B cell (primary cell): ENCODE data around the gene DNAH2. TPM values are rescaled to one million over a fixed set of nuclear protein-coding genes. Genes with fewer than 3 reads are reported as not detected.

Experiments
- ATAC-seq: fragments of 200-7000 bp; cut with Tn5 transposase; one replicate; pipeline ENCODE4 v1.10.0; 2021; ENCODE audit warnings: low read depth, mild to moderate bottlenecking, moderate number of reproducible peaks, moderate library complexity
- CTCF ChIA-PET: fragments of 350-600 bp; sonication (Branson Sonifier 250); formaldehyde crosslinking; loops from one replicate; lab custom pipeline; 2021; ENCODE audit warnings: antibody characterized with exemption, inconsistent platforms; lab: Charles Lee
- POLR2A ChIA-PET: fragments of 350-600 bp; sonication (Branson Sonifier 250); formaldehyde crosslinking; loops from one replicate; lab custom pipeline; 2021; ENCODE audit warnings: antibody characterized with exemption; lab: Charles Lee
- DNase-seq: peaks from one replicate; pipeline ENCODE4 v3.0.0; 2013
- H2AFZ ChIP-seq: 2 replicates; pipeline ENCODE4 v1.6.1; 2012; ENCODE audit warnings: mild to moderate bottlenecking, low read depth, low read length; ENCODE audit not compliant: insufficient read depth, poor library complexity, severe bottlenecking
- H3K27ac ChIP-seq, 2 donors: 1 replicate in 1 of 2; 2 replicates in 1 of 2; pipeline ENCODE4 v1.5.1; 2012 to 2013; ENCODE audit warnings: low read length in 2 of 2, mild to moderate bottlenecking in 2 of 2, moderate library complexity in 1 of 2
- H3K27me3 ChIP-seq, 4 experiments: fragments of 200-600 bp in 1 of 4; sonication (generic) in 1 of 4; replicated peaks in 1 of 4; 1 replicate in 2 of 4; 2 replicates in 2 of 4; pipeline versions ENCODE4 v1.6.1 to v1.7.0; 2013 to 2016; ENCODE audit warnings: low read length in 3 of 4, mild to moderate bottlenecking in 2 of 4, mixed read lengths in 1 of 4, moderate library complexity in 1 of 4; ENCODE audit not compliant: insufficient read depth in 4 of 4, control insufficient read depth in 3 of 4; ENCODE audit errors: control extremely low read depth in 1 of 4
- H3K36me3 ChIP-seq, 2 experiments: replicated peaks in 1 of 2; 1 replicate in 1 of 2; 2 replicates in 1 of 2; pipeline versions ENCODE4 v1.6.1 to v1.7.1; 2013; ENCODE audit warnings: low read length in 1 of 2; ENCODE audit not compliant: insufficient read depth in 2 of 2, control insufficient read depth in 1 of 2; ENCODE audit errors: control extremely low read depth in 1 of 2, extremely low read depth in 1 of 2
- H3K4me1 ChIP-seq, 2 donors: fragments of 200-600 bp in 1 of 2; sonication (generic) in 1 of 2; 1 replicate in 1 of 2; 2 replicates in 1 of 2; pipeline versions ENCODE4 v1.5.1 to v1.6.1; 2013 to 2017; ENCODE audit warnings: low read length in 2 of 2; ENCODE audit not compliant: control insufficient read depth in 2 of 2, insufficient read depth in 2 of 2
- H3K4me2 ChIP-seq: replicated peaks from 2 replicates; pipeline ENCODE3; 2012; ENCODE audit warnings: mild to moderate bottlenecking, low read depth, low read length; ENCODE audit not compliant: poor library complexity, severe bottlenecking
- H3K4me3 ChIP-seq, 5 experiments: fragments of 200-600 bp in 1 of 5; sonication (generic) in 1 of 5; 1 replicate in 3 of 5; 2 replicates in 2 of 5; pipeline versions ENCODE4 v1.5.1 to v1.7.0; 2011 to 2016; ENCODE audit warnings: low read length in 4 of 5, mild to moderate bottlenecking in 4 of 5, low read depth in 2 of 5, control low read depth in 1 of 5, moderate library complexity in 1 of 5; ENCODE audit not compliant: insufficient read depth in 1 of 5; ENCODE audit errors: control extremely low read depth in 1 of 5, extremely low read depth in 1 of 5
- H3K79me2 ChIP-seq: fragments of 200-600 bp; sonication (generic); one replicate; pipeline ENCODE4 v1.6.0; 2016; ENCODE audit warnings: low read length; ENCODE audit not compliant: control insufficient read depth, insufficient read depth
- H3K9ac ChIP-seq: fragments of 200-600 bp; sonication (generic); 2 replicates; pipeline ENCODE4 v1.6.1; 2017; ENCODE audit warnings: mild to moderate bottlenecking, low read length, moderate library complexity
- H3K9me3 ChIP-seq, 3 donors: one replicate each; pipeline versions ENCODE4 v1.6.1 to v1.7.1; 2013; ENCODE audit warnings: low read length in 2 of 3; ENCODE audit not compliant: control insufficient read depth in 2 of 3, insufficient read depth in 1 of 3; ENCODE audit errors: control extremely low read depth in 1 of 3
- H4K20me1 ChIP-seq: 2 replicates; pipeline ENCODE4 v1.6.0; 2012; ENCODE audit warnings: mild to moderate bottlenecking, low read length; ENCODE audit not compliant: insufficient read depth, control insufficient read depth, poor library complexity, severe bottlenecking
- H3K27ac Mint-ChIP-seq: one replicate; pipeline ENCODE4 v1.8.0; 2021; ENCODE audit warnings: mixed read lengths
- H3K27me3 Mint-ChIP-seq: one replicate; pipeline ENCODE4 v1.8.0; 2021; ENCODE audit warnings: mixed read lengths
- H3K4me1 Mint-ChIP-seq: one replicate; pipeline ENCODE4 v1.8.0; 2021; ENCODE audit warnings: mixed read lengths
- H3K4me3 Mint-ChIP-seq: one replicate; pipeline ENCODE4 v1.8.0; 2021; ENCODE audit warnings: mixed read lengths
- H3K9me3 Mint-ChIP-seq: one replicate; pipeline ENCODE4 v1.8.0; 2022; ENCODE audit warnings: mixed read lengths; ENCODE audit not compliant: insufficient read depth
- CTCF ChIP-seq: fragments of 200-600 bp; IDR thresholded peaks from one replicate; pipeline ENCODE4 v1.8.0; 2022; ENCODE audit warnings: antibody characterized with exemption, mild to moderate bottlenecking
- EZH2 ChIP-seq: IDR thresholded peaks from 2 replicates; pipeline ENCODE4 v1.6.1; 2012; ENCODE audit warnings: borderline replicate concordance, low read depth, mild to moderate bottlenecking, moderate library complexity, low read length; ENCODE audit not compliant: insufficient read depth, poor library complexity, severe bottlenecking
- WGBS: methylation state at CpG from one replicate; pipeline ENCODE4 v1.1.5; 2013; ENCODE audit warnings: missing lambda C conversion rate; ENCODE audit not compliant: insufficient coverage; 5-methylcytosine and 5-hydroxymethylcytosine counted together
- intact Hi-C: fragments of 100-400 bp; cut with micrococcal nuclease; formaldehyde crosslinking; loops from one replicate; pipeline ENCODE4 v1.10.0; 2022
- polyA plus RNA-seq: library from polyadenylated mRNA; depleted of rRNA; stranded (reverse); fragments of >200 nt; gene quantifications from 2 replicates; pipeline ENCODE4 v1.2.3, GENCODE V29; 2012
- total RNA-seq, 2 donors: library from RNA; stranded (reverse); fragments of 120-200 nt in 1 of 2; gene quantifications; 1 replicate in 1 of 2; 2 replicates in 1 of 2; pipeline versions ENCODE4 v1.2.3 to v1.2.4, GENCODE V29; 2013 to 2022

Gene DNAH2
- total and polyA plus RNA-seq, 2 donors (not counting 1 experiment from before 2014, with no cell fraction given): 0.03 TPM; not detected in 1

GRCh38 chr17:7843536-7844291 is 126.2 kb downstream of the DNAH2 start:
- TF ChIP-seq CTCF: no peak
- TF ChIP-seq EZH2: no peak
- Mint-ChIP-seq H3K27me3 (no peaks in the 10 kb centered on the region), H3K4me1 (peaks cover 48% of the 10 kb centered on the region), H3K27ac (peak overlapping the region; percentile 100), H3K9me3 (no peaks in the 10 kb centered on the region), H3K4me3 (peak overlapping the region; percentile 100)
- peak overlapping the region; percentile 72 to 95 (median 93) for H3K4me3 ChIP-seq
- under 1% methylated on average over 42 of the region's 61 CpGs for WGBS
- intact Hi-C loops: loop anchor here (1.0 to 10.0 kb wide), 6 partner anchors 8 to 403 kb away; partner anchors contain the start of genes FXR2, NAA38, TP53 and WRAP53
- no peaks in the 10 kb centered on the region for H3K9me3 ChIP-seq
- peaks cover 59% of the 10 kb centered on the region for H4K20me1 ChIP-seq
- peaks cover 0 to 20% of the 10 kb centered on the region in 2 experiments for H3K36me3 ChIP-seq
- ChIA-PET POLR2A (interaction anchor here (0.6 to 2.7 kb wide), 5 partner anchors 9 to 283 kb away, joined by 3 to 14 read pairs (median 6); partner anchors contain the start of genes CYB5D1, KDM6B, NAA38 and TP53), CTCF (interaction anchor here (0.6 to 5.7 kb wide), 7 partner anchors 7 to 146 kb away, joined by 3 to 53 read pairs (median 5); partner anchors contain the start of genes CYB5D1, KDM6B, NAA38 and RNF227)
- H2AFZ ChIP-seq: peak overlapping the region; percentile 11
- peak overlapping the region; percentile 100 for H3K4me2 ChIP-seq
- peaks cover 27 to 57% of the 10 kb centered on the region in 2 donors for H3K4me1 ChIP-seq
- peak overlapping the region; percentile 100 for H3K9ac ChIP-seq
- ATAC-seq (peak; percentile 42), DNase-seq (peak; percentile 97)
- H3K79me2 ChIP-seq: peaks cover 31% of the 10 kb centered on the region
- peak overlapping the region; percentile 100 for H3K27ac ChIP-seq
- H3K27me3 ChIP-seq: no peaks in the 10 kb centered on the region
